GM06990 (cell line): ENCODE data around the gene MGLL.

Experiments
- DNase-seq: peaks from one replicate; pipeline ENCODE4 v3.0.0-alpha.2; 2011; ENCODE audit not compliant: insufficient read length; ENCODE audit errors: extremely low read depth
- H3K27me3 ChIP-seq: replicated peaks from 2 replicates; pipeline ENCODE4 v1.6.0; 2011; ENCODE audit warnings: low read length; ENCODE audit not compliant: control insufficient read depth, insufficient read depth
- H3K36me3 ChIP-seq: 2 replicates; pipeline ENCODE4 v1.5.1; 2011; ENCODE audit warnings: low read length; ENCODE audit not compliant: control insufficient read depth, insufficient read depth
- H3K4me3 ChIP-seq: replicated peaks from 2 replicates; pipeline ENCODE4 v1.5.1; 2011; ENCODE audit warnings: low read depth, mild to moderate bottlenecking, control low read depth, low read length
- CTCF ChIP-seq: IDR thresholded peaks from 2 replicates; pipeline ENCODE4 v1.5.1; 2011; ENCODE audit warnings: low read length, control low read depth, mild to moderate bottlenecking, inconsistent platforms; ENCODE audit not compliant: insufficient read depth, poor library complexity, severe bottlenecking

Gene MGLL

GRCh38 chr3:127674790-127675189 is 147.5 kb downstream of the MGLL start:
- Histone ChIP-seq H3K36me3 (no peaks in the 10 kb centered on the region), H3K27me3 (no peaks in the 10 kb centered on the region), H3K4me3 (no peak overlapping the region)
- TF ChIP-seq CTCF = no peak
- no peak for DNase-seq

GRCh38 chr3:127674101-127674721 is 148.1 kb downstream of the MGLL start:
- Histone ChIP-seq H3K4me3 (no peak overlapping the region), H3K36me3 (no peaks in the 10 kb centered on the region), H3K27me3 (no peaks in the 10 kb centered on the region)
- TF ChIP-seq CTCF = no peak
- DNase-seq = no peak

- TF ChIP-seq CTCF = no peak
- DNase-seq = no peak
Observed at GRCh38 chr3:127673191-127674100, 148.9 kb downstream of the MGLL start.

GRCh38 chr3:127672429-127673190 is 149.7 kb downstream of the MGLL start, which contains the start of gene ABTB1:
Gene ABTB1 (plus strand): TSS chr3:127672952. CDS start chr3:127673026, 74 bp downstream.
- H3K27me3 ChIP-seq = no peaks in the 10 kb centered on the region
- no peaks in the 10 kb centered on the region for H3K36me3 ChIP-seq
- H3K4me3 ChIP-seq = peak within 1 kb of the TSS; percentile 81
- DNase-seq = peak; percentile 86
- TF ChIP-seq CTCF = no peak

More at GRCh38 chr3:127673191-127674100, 148.9 kb downstream of the MGLL start:
- H3K4me3 ChIP-seq = peak overlapping the region; percentile 81
- no peaks in the 10 kb centered on the region for H3K36me3 ChIP-seq
- no peaks in the 10 kb centered on the region for H3K27me3 ChIP-seq

- DNase-seq = no peak
- Histone ChIP-seq H3K27me3 (no peaks in the 10 kb centered on the region), H3K4me3 (peak overlapping the region; percentile 81), H3K36me3 (no peaks in the 10 kb centered on the region)
- no peak for TF ChIP-seq CTCF
Observed at GRCh38 chr3:127671523-127672428, 150.5 kb downstream of the MGLL start.
